LNCaP clone FGC (cell line): ENCODE data around the gene LGR5.
A peak's percentile ranks its signal among the peaks of the same experiment; 100 is the strongest.

Experiments
- DNase-seq: peaks from one replicate; pipeline ENCODE4 v3.0.0-alpha.2; 2011; ENCODE audit warnings: low read depth
- H3K4me3 ChIP-seq: 2 replicates; pipeline ENCODE4 v1.5.1; 2011; ENCODE audit warnings: mild to moderate bottlenecking, low read depth, low read length, control low read depth
- TF ChIP-seq, protein P1 (sequence below): IDR thresholded peaks from 2 replicates; pipeline ENCODE4 v1.5.1; 2012; ENCODE audit warnings: mild to moderate bottlenecking; ENCODE audit not compliant: control insufficient read depth, insufficient read depth; ENCODE audit errors: extremely low read depth

The LGR5 gene

DNA sequence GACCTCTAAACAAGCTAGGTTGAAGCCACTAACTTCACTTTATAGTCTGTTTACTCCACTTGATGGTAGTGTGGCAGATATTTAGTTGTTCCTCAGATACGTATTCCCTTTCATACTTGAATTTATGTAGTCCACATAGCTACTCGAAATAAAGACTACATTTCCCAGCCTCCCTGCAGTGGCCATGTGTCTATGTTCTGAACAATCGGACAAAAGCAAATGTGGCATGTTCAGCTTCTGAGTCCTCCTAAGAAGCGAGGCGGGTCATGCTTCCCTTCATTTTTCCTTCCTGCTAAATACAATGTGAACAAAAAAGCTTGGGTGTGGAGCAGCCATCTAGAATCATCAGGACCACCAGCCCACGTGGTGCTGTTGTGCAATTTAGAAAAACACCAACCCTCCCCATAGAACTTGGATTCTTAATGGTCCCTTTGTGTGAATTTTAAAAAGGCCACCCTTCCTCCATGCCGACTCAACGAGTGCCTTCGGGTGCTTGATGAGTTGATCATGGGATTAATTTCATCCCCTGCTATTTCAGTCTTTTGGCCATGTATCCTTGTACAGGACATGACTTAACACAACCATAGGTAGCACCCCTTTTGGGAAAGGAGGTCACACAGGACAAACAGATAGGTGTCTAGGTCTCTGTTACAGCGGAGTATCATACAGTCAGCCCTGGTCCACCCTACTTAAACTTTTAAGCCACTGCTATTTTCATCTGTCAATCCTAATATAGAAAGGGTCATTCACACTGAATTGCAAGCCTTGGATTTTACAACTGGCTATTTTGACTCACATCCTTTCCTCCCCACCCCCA, 163.4 kb downstream of the LGR5 start:
- H3K4me3 ChIP-seq, result no peak overlapping the region
- DNase-seq, result no peak
- TF ChIP-seq, protein P1, sequence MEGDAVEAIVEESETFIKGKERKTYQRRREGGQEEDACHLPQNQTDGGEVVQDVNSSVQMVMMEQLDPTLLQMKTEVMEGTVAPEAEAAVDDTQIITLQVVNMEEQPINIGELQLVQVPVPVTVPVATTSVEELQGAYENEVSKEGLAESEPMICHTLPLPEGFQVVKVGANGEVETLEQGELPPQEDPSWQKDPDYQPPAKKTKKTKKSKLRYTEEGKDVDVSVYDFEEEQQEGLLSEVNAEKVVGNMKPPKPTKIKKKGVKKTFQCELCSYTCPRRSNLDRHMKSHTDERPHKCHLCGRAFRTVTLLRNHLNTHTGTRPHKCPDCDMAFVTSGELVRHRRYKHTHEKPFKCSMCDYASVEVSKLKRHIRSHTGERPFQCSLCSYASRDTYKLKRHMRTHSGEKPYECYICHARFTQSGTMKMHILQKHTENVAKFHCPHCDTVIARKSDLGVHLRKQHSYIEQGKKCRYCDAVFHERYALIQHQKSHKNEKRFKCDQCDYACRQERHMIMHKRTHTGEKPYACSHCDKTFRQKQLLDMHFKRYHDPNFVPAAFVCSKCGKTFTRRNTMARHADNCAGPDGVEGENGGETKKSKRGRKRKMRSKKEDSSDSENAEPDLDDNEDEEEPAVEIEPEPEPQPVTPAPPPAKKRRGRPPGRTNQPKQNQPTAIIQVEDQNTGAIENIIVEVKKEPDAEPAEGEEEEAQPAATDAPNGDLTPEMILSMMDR, result no peak

DNA sequence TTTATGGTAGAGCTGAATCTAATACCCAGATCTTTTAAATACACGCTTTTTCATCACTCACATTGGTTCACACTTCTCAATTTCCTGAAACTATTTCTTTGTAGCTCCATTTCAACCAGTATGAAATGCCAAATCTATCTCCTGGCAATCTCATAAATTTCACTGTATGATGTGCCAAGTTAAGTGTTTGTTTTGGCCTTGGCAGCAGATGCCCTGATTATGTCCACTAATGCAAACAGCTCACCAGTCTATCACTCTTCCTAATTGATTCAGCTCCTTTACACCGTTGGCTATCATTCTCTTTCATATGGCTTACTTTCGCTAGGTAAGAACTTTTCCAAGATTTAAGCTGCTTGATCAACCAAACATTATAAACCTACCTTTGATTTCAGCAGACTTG, 165.4 kb downstream of the LGR5 start:
- DNase-seq, result peak; percentile 87
- TF ChIP-seq, protein P1, result no peak
- H3K4me3 ChIP-seq, result no peak overlapping the region

DNA sequence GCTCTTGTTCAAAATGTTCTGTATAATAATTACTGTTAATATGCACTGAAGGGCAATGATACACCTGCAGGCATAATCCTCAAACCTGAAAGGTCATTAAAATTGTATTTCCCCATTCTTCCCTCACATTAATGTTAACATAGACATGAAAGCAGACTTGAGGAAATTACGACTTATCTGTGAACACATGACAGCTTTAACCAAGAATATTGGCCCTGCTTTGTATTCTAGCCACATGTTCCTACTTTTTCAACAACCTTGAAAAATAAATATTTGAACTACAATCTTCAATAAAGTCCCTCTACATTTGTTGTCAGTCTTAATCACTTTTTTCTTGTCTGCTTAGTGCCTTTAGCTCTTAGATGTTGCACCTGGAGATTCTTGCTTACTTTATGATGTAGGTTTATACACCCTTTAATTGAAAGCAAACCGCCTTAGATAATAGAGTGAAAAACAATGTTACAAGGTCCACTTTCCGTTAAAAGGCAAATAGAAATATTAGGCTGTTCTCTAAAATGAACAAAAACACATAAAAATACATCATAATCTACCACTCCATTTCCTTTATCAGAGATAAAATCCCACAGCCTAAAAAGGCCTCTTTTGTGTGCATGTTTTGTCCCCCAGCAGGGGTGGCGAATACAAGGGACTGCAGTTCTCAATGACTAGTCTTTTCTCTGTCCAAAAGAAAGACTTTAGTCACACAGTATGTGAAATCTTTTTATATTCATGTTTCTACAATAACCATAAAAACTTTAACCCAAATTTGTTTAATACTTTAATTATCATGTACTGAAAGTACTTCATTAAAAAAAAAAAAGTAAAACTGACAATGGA, 168.1 kb downstream of the LGR5 start:
- no peak overlapping the region for H3K4me3 ChIP-seq
- TF ChIP-seq, protein P1, result no peak
- peak; percentile 19 for DNase-seq

DNA sequence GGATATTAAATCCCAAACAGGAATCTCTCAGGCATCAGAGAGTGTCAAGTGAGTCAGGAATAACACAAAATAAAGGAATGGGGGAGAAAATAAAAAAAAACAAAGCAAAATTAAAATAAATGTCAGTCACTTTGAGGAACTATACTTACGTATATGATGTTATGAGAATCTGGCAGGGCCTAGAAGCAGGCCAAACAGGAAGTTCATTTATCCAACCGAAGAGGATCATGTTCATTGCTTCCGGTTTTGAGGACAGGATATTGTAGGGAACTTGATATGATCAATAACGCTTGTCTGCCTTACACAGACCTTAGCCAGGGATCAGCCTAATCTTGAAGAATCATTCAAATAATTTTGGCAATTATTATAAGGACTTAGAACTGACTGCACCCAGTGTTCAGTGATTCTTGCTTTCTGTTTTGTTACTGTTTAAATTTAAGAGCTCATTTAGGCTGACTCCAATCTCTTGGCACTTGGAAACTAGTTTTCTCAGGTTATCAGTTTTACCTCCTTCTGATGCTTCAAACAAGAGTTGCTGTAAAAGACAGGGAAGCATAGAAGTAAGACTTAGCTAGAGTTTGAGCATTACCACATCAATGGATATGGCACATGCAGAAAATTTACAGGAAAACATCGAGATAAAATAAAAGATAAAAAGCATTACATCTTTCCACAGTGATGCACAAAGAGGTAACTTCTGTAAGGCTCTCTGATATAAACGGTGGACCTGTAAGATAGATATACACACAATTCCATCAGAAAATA, 170.6 kb downstream of the LGR5 start:
- TF ChIP-seq, protein P1, result no peak
- no peak for DNase-seq
- no peak overlapping the region for H3K4me3 ChIP-seq

DNA sequence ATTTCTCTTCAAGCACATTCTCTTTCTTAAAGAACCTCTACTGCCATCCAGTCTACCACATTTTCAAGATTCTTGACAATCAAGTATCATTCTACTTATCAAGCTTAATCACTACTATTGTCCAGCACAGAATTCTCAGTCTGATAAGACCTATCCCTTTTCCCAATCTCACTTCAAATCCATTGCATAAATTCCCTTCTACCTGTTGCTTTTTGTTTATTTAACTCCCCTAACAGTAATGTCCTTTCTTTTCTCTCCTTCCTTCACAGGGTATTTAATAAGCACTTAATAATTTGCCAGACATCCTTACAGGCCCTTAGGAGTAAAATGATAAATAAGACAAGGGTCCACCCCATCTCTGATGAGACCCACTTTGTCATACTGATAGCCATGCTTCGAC, 182.3 kb downstream of the LGR5 start:
- TF ChIP-seq, protein P1, result no peak
- no peak overlapping the region for H3K4me3 ChIP-seq
- no peak for DNase-seq

DNA sequence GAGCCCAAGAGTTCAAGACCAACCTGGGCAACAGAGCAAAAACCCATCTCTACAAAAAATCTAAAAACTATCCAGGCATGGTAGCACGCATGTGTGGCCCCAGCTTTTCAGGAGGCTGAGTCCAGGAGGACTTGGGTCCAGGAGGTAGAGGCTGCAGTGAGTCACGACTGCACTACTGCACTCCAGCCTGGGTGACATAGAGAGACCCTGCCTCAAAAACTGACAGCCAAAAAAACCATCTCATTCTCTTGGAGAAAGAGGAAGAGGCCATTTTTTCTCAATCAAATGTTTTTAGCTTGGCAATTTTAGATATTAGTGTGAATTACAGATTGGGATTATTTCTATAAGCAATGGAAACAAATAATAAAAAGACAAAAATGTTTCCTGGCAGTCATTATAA, 185.9 kb downstream of the LGR5 start:
- H3K4me3 ChIP-seq, result no peak overlapping the region
- DNase-seq, result no peak
- TF ChIP-seq, protein P1, result no peak
